Fibroblast of lung (primary cell): ENCODE data around the gene FGF14. TPM values are rescaled to one million over a fixed set of nuclear protein-coding genes. Genes with fewer than 3 reads are reported as not detected.
A peak's percentile ranks its signal among the peaks of the same experiment; 100 is the strongest.

Source experiments
- DNase-seq, 2 donors: peaks; one replicate each; pipeline versions ENCODE4 v3.0.0 to v3.0.0-alpha.2; 2010; ENCODE audit warnings: low read depth in 2 of 2
- H2AFZ ChIP-seq: 2 replicates; pipeline ENCODE4 v1.5.1; 2012; ENCODE audit warnings: low read length, control low read depth, inconsistent platforms
- H3K27ac ChIP-seq: 2 replicates; pipeline ENCODE4 v1.5.1; 2011; ENCODE audit warnings: low read length, control low read depth; ENCODE audit not compliant: insufficient read depth
- H3K27me3 ChIP-seq: 2 replicates; pipeline ENCODE4 v1.5.1; 2011; ENCODE audit warnings: mild to moderate bottlenecking, low read length; ENCODE audit not compliant: control insufficient read depth, insufficient read depth
- H3K36me3 ChIP-seq: 2 replicates; pipeline ENCODE4 v1.5.1; 2011; ENCODE audit warnings: low read length; ENCODE audit not compliant: control insufficient read depth, insufficient read depth
- H3K4me1 ChIP-seq: 2 replicates; pipeline ENCODE4 v1.5.1; 2011; ENCODE audit warnings: low read length; ENCODE audit not compliant: control insufficient read depth, insufficient read depth; ENCODE audit errors: extremely low read depth
- H3K4me2 ChIP-seq: 2 replicates; pipeline ENCODE4 v1.5.1; 2011; ENCODE audit warnings: low read length, control low read depth; ENCODE audit not compliant: insufficient read depth; ENCODE audit errors: extremely low read depth
- H3K4me3 ChIP-seq, 4 experiments: fragments of 200-600 bp in 1 of 4; sonication (generic) in 1 of 4; replicated peaks in 1 of 4; 2 replicates each; pipeline ENCODE4 v1.5.1; 2011 to 2016; ENCODE audit warnings: low read length in 4 of 4, low read depth in 3 of 4, mild to moderate bottlenecking in 3 of 4, control low read depth in 2 of 4, inconsistent platforms in 1 of 4, mixed read lengths in 1 of 4; ENCODE audit not compliant: insufficient read depth in 1 of 4; ENCODE audit errors: control extremely low read depth in 1 of 4
- H3K79me2 ChIP-seq: 2 replicates; pipeline ENCODE4 v1.5.1; 2012; ENCODE audit warnings: mild to moderate bottlenecking, low read length, inconsistent platforms; ENCODE audit not compliant: control insufficient read depth, insufficient read depth
- H3K9ac ChIP-seq: 2 replicates; pipeline ENCODE4 v1.5.1; 2011; ENCODE audit warnings: mild to moderate bottlenecking, low read length, control low read depth; ENCODE audit not compliant: insufficient read depth
- H3K9me3 ChIP-seq: 2 replicates; pipeline ENCODE4 v1.5.1; 2012; ENCODE audit warnings: low read depth, low read length; ENCODE audit not compliant: control insufficient read depth, insufficient read depth
- H4K20me1 ChIP-seq: 2 replicates; pipeline ENCODE4 v1.5.1; 2011; ENCODE audit warnings: low read length; ENCODE audit not compliant: control insufficient read depth, insufficient read depth; ENCODE audit errors: extremely low read depth
- CTCF ChIP-seq, 2 donors: IDR thresholded peaks in 1 of 2; conservative IDR thresholded peaks in 1 of 2; 1 replicate in 1 of 2; 2 replicates in 1 of 2; pipeline ENCODE4 v1.5.1; 2011 to 2012; ENCODE audit warnings: low read length in 2 of 2, control low read depth in 1 of 2, inconsistent platforms in 1 of 2, low read depth in 1 of 2, mild to moderate bottlenecking in 1 of 2
- EZH2 ChIP-seq: IDR thresholded peaks from 2 replicates; pipeline ENCODE4 v1.5.1; 2012; ENCODE audit warnings: low read length, control low read depth, mild to moderate bottlenecking; ENCODE audit errors: missing control alignments
- polyA plus RNA-seq, 2 donors: library from polyadenylated mRNA; depleted of rRNA in 1 of 2; stranded (reverse) in 1 of 2; unstranded in 1 of 2; fragments of >200 nt; gene quantifications; 2 replicates each; pipeline ENCODE4 v1.2.1, GENCODE V29; 2011 to 2012; ENCODE audit warnings: missing spikeins in 1 of 2
- total RNA-seq: library from RNA; depleted of rRNA; stranded (reverse); fragments of >200 nt; gene quantifications from 2 replicates; pipeline ENCODE4 v1.2.1, GENCODE V29; 2014

The FGF14 gene
- total and polyA plus RNA-seq, 2 donors (not counting 1 experiment from before 2014, with no cell fraction given): 0.94 to 7.8 TPM

DNA sequence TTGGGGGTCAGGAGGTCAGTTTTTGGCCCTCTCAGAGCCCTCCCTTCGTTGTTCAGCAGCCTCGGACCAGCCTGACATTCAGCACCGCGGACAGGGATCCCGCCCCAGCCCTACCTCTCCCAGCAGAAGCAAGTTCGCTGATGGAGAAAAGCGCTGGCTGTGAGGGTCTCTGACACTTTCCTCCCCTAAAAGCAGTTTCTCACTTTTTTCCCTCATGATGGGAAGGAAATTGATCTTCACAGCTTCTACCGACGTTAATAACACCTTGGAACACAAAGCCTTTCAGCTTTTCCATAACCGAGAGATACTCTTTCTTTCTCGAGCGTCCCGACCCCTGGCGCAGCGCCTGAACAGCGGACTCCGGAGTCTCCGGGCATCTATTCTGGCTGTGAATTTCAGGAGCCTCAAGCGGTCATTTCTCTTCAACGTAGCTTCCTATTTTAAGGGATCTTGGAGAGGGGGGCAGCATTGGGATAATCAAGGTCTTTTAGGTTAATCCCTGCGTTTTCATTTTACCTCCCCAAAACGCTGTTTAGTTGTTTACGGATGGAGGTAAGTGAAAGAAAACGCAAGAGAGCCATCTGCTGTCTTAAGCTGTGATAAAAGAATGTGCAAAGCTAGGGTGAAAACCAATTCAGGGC, 482.2 kb downstream of the FGF14 start:
- H2AFZ ChIP-seq: no peak overlapping the region
- no peaks in the 10 kb centered on the region for H3K79me2 ChIP-seq
- no peaks in the 10 kb centered on the region for H4K20me1 ChIP-seq
- no peak overlapping the region for H3K9ac ChIP-seq
- H3K36me3 ChIP-seq: no peaks in the 10 kb centered on the region
- H3K4me2 ChIP-seq: peak overlapping the region; percentile 80
- peaks cover 43% of the 10 kb centered on the region for H3K27me3 ChIP-seq
- peak; percentile 35 to 44 for DNase-seq
- H3K27ac ChIP-seq: no peak overlapping the region
- no peak for TF ChIP-seq CTCF (conservative IDR thresholded peaks at IDR 0.05 in 1 of 2, IDR thresholded peaks at IDR 0.05 in 1 of 2; ENCODE audit: low read depth in 1 of 2, low read length in 2 of 2)
- TF ChIP-seq EZH2: no peak
- no peaks in the 10 kb centered on the region for H3K9me3 ChIP-seq
- peak overlapping the region; percentile 25 to 50 (median 28) for H3K4me3 ChIP-seq
- no peaks in the 10 kb centered on the region for H3K4me1 ChIP-seq

- DNase-seq: no peak
- Histone ChIP-seq H3K27ac (no peak overlapping the region), H3K4me3 (no peak overlapping the region), H3K27me3 (peaks cover 43% of the 10 kb centered on the region), H3K4me2 (no peak overlapping the region), H3K4me1 (no peaks in the 10 kb centered on the region), H4K20me1 (no peaks in the 10 kb centered on the region), H2AFZ (no peak overlapping the region), H3K79me2 (no peaks in the 10 kb centered on the region), H3K9me3 (no peaks in the 10 kb centered on the region), H3K36me3 (no peaks in the 10 kb centered on the region), H3K9ac (no peak overlapping the region)
- TF ChIP-seq EZH2: peak; percentile 4
- TF ChIP-seq CTCF (conservative IDR thresholded peaks at IDR 0.05 in 1 of 2, IDR thresholded peaks at IDR 0.05 in 1 of 2; ENCODE audit: low read depth in 1 of 2, low read length in 2 of 2): no peak
These were observed 483.8 kb downstream of the FGF14 start for GRCh38 chr13:101917833-101918661.

DNA sequence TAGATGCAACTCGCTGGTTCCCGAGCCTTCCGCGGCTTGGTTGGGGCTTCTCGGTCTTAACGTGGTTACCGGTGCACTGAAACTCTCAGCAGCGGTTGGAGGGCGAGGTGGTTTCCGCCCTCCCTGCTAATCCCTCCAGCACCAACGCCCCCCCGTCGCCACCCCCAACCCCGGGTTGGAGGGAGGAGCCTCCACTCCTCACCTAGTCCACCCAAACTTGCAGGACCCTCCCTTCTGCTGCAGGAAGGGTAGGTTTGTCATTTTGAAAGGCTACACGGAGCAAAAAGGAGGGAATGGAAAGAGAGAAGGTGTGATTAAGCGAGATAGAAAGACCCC, 484.4 kb downstream of the FGF14 start:
- no peaks in the 10 kb centered on the region for H3K79me2 ChIP-seq
- no peak overlapping the region for H3K4me3 ChIP-seq
- H3K9me3 ChIP-seq: no peaks in the 10 kb centered on the region
- TF ChIP-seq EZH2 (peak; percentile 66), CTCF (conservative IDR thresholded peaks at IDR 0.05 in 1 of 2, IDR thresholded peaks at IDR 0.05 in 1 of 2; ENCODE audit: low read depth in 1 of 2, low read length in 2 of 2) (no peak)
- H3K27ac ChIP-seq: no peak overlapping the region
- no peak for DNase-seq
- no peaks in the 10 kb centered on the region for H4K20me1 ChIP-seq
- peaks cover 43% of the 10 kb centered on the region for H3K27me3 ChIP-seq
- no peak overlapping the region for H2AFZ ChIP-seq
- H3K4me1 ChIP-seq: no peaks in the 10 kb centered on the region
- H3K4me2 ChIP-seq: no peak overlapping the region
- H3K36me3 ChIP-seq: no peaks in the 10 kb centered on the region
- H3K9ac ChIP-seq: no peak overlapping the region
